Activated CD8-positive, alpha-beta memory T cell treated with anti-CD3 and anti-CD28 coated beads for 36 hours (primary cell): Measurements from ENCODE around the gene FXYD6. TPM values are rescaled to one million over a fixed set of nuclear protein-coding genes. Genes with fewer than 3 reads are reported as not detected.

ENCODE experiments used
- CTCF ChIA-PET: fragments of 350-600 bp; sonication (Branson Sonifier 250); formaldehyde crosslinking; loops from one replicate; lab custom pipeline; 2021; ENCODE audit warnings: antibody characterized with exemption; lab: Charles Lee
- POLR2A ChIA-PET: fragments of 350-600 bp; sonication (Branson Sonifier 250); formaldehyde crosslinking; loops from one replicate; lab custom pipeline; 2021; ENCODE audit warnings: antibody characterized with exemption; lab: Charles Lee
- total RNA-seq, 2 experiments: library from RNA; stranded (reverse); gene quantifications; one replicate each; pipeline ENCODE4 v1.2.3, GENCODE V29; 2021

FXYD6 gene
- total RNA-seq, 2 experiments from 2014 or later: 0.10 TPM; not detected in 1

DNA sequence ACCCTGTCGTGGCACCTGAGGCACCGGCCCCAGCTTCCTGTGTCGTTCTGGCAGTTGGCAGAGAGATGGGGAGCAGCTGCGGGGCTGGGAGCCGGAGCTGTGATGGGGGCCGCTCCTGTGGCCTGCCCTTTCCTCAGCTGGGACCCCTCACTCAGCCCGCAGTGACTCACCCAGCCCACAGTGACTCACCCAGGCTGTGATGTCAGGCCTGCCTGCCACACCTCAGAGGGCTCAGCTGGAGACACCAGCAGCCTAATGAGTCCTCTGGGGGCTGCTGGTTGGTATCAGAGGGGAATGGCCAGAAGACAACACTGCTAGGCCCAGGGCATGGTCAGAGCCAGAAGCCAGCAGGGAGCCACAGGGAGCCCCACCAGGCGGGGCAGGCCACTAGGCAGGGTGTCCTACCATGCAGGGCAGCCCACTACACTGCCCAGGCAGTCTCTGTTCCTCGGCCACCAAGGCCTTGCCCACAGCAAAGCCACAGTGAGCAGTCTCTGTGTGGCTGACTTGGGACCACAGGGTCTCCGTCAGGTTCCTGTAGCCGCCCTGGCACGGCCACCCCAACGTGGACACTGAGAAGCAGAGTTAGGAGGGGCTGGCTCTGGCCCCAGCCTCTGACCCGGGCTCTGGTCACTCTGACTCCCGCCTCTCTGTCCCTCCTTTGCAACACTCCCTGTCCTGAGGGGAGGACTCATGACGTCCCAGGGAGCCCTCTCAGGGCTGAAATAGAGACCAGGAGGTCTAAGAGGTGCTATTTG is 47.7 kb downstream of the FXYD6 start:
- CTCF ChIA-PET: interaction anchor here (0.6 to 2.8 kb wide), 6 partner anchors 12 to 224 kb away, joined by 3 to 15 read pairs (median 6); no protein-coding TSS in a partner anchor
- POLR2A ChIA-PET: interaction anchor here (1.5 to 1.8 kb wide), 2 partner anchors 11 to 157 kb away, joined by 4 to 5 read pairs; partner anchors contain the start of gene IL10RA

- CTCF ChIA-PET: interaction anchor here (0.6 to 2.8 kb wide), 8 partner anchors 11 to 225 kb away, joined by 3 to 15 read pairs (median 5); no protein-coding TSS in a partner anchor
These were observed 48.6 kb downstream of the FXYD6 start for GRCh38 chr11:117827521-117828511.

DNA sequence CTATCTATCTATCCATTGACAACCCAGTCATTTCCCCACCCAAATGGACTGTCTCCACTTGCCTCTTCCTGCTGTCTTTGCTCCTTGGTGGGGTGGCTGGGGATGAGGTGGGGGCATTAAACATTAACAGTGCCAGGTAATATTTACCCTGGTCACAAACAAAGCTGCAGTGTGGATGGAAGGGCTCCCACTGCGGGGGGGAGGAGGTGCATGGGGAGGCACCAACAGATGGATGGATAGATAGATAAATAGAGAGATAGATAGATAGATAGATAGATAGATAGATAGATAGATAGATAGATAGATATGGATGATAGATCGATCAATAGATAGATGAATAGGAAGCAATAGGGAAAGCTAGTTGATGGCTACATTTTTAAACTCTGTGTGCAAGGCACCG is 49.6 kb downstream of the FXYD6 start:
- POLR2A ChIA-PET: no interaction called here

More at GRCh38 chr11:117827521-117828511, 48.6 kb downstream of the FXYD6 start:
- POLR2A ChIA-PET: interaction anchor here (1.5 to 1.8 kb wide), 2 partner anchors 10 to 158 kb away, joined by 4 to 5 read pairs; partner anchors contain the start of gene IL10RA

GRCh38 chr11:117826190-117826570 is 50.3 kb downstream of the FXYD6 start:
- ChIA-PET CTCF (interaction anchor here (1.3 to 9.1 kb wide), 5 partner anchors 9 to 227 kb away, joined by 3 to 53 read pairs (median 7); no protein-coding TSS in a partner anchor), POLR2A (no interaction called here)

More for the DNA sequence above, 49.6 kb downstream of the FXYD6 start:
- CTCF ChIA-PET: interaction anchor here (1.6 to 9.1 kb wide), 4 partner anchors 10 to 226 kb away, joined by 4 to 53 read pairs (median 12); no protein-coding TSS in a partner anchor

- ChIA-PET POLR2A (no interaction called here), CTCF (interaction anchor here (1.3 to 9.1 kb wide), 3 partner anchors 9 to 122 kb away, joined by 3 to 53 read pairs (median 7); no protein-coding TSS in a partner anchor)
These were observed 50.8 kb downstream of the FXYD6 start for GRCh38 chr11:117825538-117826189.

DNA sequence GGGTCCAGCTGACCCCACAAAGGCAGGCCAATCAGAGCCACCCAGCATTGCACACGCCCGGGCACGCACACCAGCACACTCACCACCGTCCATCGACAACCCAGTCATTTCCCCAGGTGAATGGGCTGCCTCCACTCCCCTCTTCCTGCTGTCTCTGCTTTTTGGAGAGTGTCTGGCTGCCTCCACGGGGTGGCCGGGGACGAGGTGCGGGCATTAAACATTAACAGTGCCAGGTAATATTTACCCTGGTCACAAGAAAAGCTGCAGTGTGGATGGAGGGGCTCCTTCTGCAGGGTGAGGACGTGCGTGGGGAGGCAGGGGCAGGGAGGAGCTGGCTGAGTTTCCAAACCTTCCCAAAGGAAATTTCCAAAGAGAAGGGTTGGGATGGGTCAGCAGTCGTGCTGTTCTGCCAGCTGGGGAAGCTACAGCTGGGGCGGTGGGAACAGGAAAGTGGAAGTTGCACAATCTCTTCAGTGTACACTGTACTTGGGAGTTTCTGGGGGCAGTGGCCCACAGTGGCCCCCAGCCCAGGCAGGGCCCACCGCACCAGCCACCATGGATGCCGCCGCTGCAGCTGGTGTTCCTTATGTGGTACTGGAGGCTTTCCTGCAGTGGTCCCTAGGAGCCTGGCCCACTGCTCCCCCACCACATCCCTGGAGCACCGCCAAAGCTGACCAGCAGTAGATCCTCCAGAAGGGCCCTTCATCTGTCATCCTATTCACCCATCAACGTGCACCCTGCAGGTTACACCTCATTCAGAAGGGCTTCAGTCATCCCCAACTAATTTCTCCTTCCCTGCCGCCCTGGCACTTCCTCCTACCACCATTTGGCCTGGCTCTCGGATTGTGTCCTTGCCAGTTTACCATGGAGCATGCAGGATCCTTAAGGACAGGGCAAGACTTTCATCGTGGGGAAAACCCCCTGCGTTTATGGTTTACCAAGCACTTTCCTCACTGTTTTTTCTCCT is 51.6 kb downstream of the FXYD6 start, which contains the start of gene FXYD2:
FXYD2 (minus strand) TSS at position 174 of the 967 bp plus-strand sequence; CDS start at position 108, 66 bp downstream.
- ChIA-PET CTCF (interaction anchor here (0.5 to 9.1 kb wide), 7 partner anchors 8 to 303 kb away, joined by 3 to 53 read pairs (median 7); no protein-coding TSS in a partner anchor), POLR2A (no interaction called here)

GRCh38 chr11:117823946-117824420 is 52.5 kb downstream of the FXYD6 start:
- ChIA-PET CTCF (interaction anchor here (0.5 to 9.1 kb wide), 10 partner anchors 10 to 304 kb away, joined by 3 to 53 read pairs (median 4); no protein-coding TSS in a partner anchor), POLR2A (no interaction called here)

- ChIA-PET POLR2A (no interaction called here), CTCF (interaction anchor here (0.6 to 9.1 kb wide), 15 partner anchors 9 to 237 kb away, joined by 3 to 53 read pairs (median 4); no protein-coding TSS in a partner anchor)
These were observed 53.0 kb downstream of the FXYD6 start for GRCh38 chr11:117823294-117823945.

GRCh38 chr11:117822074-117823033 is 54.1 kb downstream of the FXYD6 start:
- POLR2A ChIA-PET: no interaction called here

DNA sequence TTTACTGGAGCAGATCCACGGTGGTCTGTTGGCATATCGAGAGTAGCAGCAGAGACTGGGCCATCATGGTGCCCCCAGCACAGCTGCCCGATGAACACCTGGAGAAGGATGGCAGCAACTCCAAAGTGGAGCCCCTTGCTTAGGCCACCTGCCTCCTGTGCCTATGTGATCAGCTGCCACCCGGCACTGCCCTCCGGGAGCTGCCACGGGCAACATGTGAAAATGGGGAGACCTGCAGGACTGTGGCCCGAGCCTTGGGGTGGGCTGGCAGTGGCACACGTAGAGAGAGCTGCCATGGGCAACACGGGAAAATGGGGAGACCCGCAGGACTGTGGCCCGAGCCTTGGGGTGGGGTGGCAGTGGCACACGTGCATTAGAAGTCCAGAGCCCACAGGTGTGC is 55.0 kb downstream of the FXYD6 start:
- ChIA-PET CTCF (interaction anchor here (0.7 to 9.1 kb wide), 8 partner anchors 11 to 232 kb away, joined by 3 to 53 read pairs (median 3); no protein-coding TSS in a partner anchor), POLR2A (no interaction called here)

More at GRCh38 chr11:117822074-117823033, 54.1 kb downstream of the FXYD6 start:
- CTCF ChIA-PET: interaction anchor here (0.7 to 9.1 kb wide), 15 partner anchors 8 to 232 kb away, joined by 3 to 53 read pairs (median 4); no protein-coding TSS in a partner anchor

GRCh38 chr11:117820516-117820915 is 55.9 kb downstream of the FXYD6 start:
- ChIA-PET POLR2A (no interaction called here), CTCF (interaction anchor here (0.5 to 9.1 kb wide), 5 partner anchors 13 to 233 kb away, joined by 3 to 64 read pairs (median 3); no protein-coding TSS in a partner anchor)

- POLR2A ChIA-PET: no interaction called here
These were observed 56.4 kb downstream of the FXYD6 start for GRCh38 chr11:117820071-117820470.

GRCh38 chr11:117819096-117820040 is 57.1 kb downstream of the FXYD6 start:
- ChIA-PET POLR2A (no interaction called here), CTCF (interaction anchor here (1.0 to 9.1 kb wide), 5 partner anchors 11 to 235 kb away, joined by 3 to 64 read pairs (median 35); no protein-coding TSS in a partner anchor)

More at GRCh38 chr11:117820071-117820470, 56.4 kb downstream of the FXYD6 start:
- CTCF ChIA-PET: interaction anchor here (5.8 to 9.1 kb wide), 2 partner anchors 12 to 127 kb away, joined by 53 to 64 read pairs; no protein-coding TSS in a partner anchor
